ENCODE data around the gene PEA15.

GRCh38 chr1:160264795-160265307 is 59.7 kb downstream of the PEA15 start:
- TF ChIP-seq POLR2AphosphoS5 (IDR thresholded peaks at IDR 0.05; ENCODE audit: low read depth, low read length) (no peak), CTCF (IDR thresholded peaks at IDR 0.05; ENCODE audit: control extremely low read depth in 1 of 3, insufficient read depth in 1 of 3, low read depth in 1 of 3, low read length in 3 of 3) (no peak), SIN3A (conservative IDR thresholded peaks at IDR 0.05 in 1 of 2, IDR thresholded peaks at IDR 0.05 in 1 of 2; ENCODE audit: low read depth in 1 of 2, low read length in 2 of 2) (no peak), ASH2L (IDR thresholded peaks at IDR 0.05; ENCODE audit: low read length) (no peak), ZNF274 (IDR thresholded peaks at IDR 0.05; ENCODE audit: borderline replicate concordance, extremely low read depth, low read length) (no peak), EP300 (IDR thresholded peaks at IDR 0.05; ENCODE audit: borderline replicate concordance in 1 of 2, low read depth in 2 of 2, low read length in 2 of 2) (no peak)
